Forelimb muscle (tissue), 1 donor: ENCODE measurements around the gene FAM3B. TPM values are rescaled to one million over a fixed set of nuclear protein-coding genes. Genes with fewer than 3 reads are reported as not detected.
"Not testable (repeated sequence)": the region's sequence is repeated elsewhere in the genome, so short reads cannot be mapped to it uniquely, and the experiment has no call there.

Experiments
- DNase-seq: peaks from one replicate; pipeline ENCODE4 v3.0.0-alpha.2; 2013; ENCODE audit warnings: low read depth
- polyA plus RNA-seq: library from polyadenylated mRNA; unstranded; fragments of 120-200 nt; gene quantifications from one replicate; pipeline ENCODE4 v1.2.1, GENCODE V29; 2013; ENCODE audit not compliant: insufficient read length

The FAM3B gene
- 0.18 TPM for polyA plus RNA-seq

- DNase-seq: no peak
Measured at GRCh38 chr21:41316200-41317062, at the start of gene FAM3B. FAM3B (plus strand) TSS chr21:41316801; CDS start chr21:41316880, 79 bp downstream.

GRCh38 chr21:41267346-41267745, 49.3 kb upstream of the FAM3B start:
- no peak for DNase-seq

- DNase-seq: no peak
Measured at GRCh38 chr21:41269535-41269934, 47.1 kb upstream of the FAM3B start.

- no peak for DNase-seq
Measured at GRCh38 chr21:41277196-41277595, 39.4 kb upstream of the FAM3B start.

GRCh38 chr21:41277846-41278245, 38.8 kb upstream of the FAM3B start:
- no peak for DNase-seq

- DNase-seq: no peak
Measured at GRCh38 chr21:41280115-41280919, 36.3 kb upstream of the FAM3B start.

- DNase-seq: no peak
Measured at GRCh38 chr21:41282412-41282811, 34.2 kb upstream of the FAM3B start.

- DNase-seq: peak; percentile 68
Measured at GRCh38 chr21:41283211-41283818, 33.3 kb upstream of the FAM3B start.

- DNase-seq: no peak
Measured at GRCh38 chr21:41289431-41289830, 27.2 kb upstream of the FAM3B start.

GRCh38 chr21:41290106-41290799, 26.3 kb upstream of the FAM3B start:
- DNase-seq: no peak

GRCh38 chr21:41294548-41295231, 21.9 kb upstream of the FAM3B start:
- no peak for DNase-seq

GRCh38 chr21:41295721-41296254, 20.8 kb upstream of the FAM3B start:
- DNase-seq: no peak

GRCh38 chr21:41302976-41303375, 13.6 kb upstream of the FAM3B start:
- no peak for DNase-seq

- DNase-seq: no peak
Measured at GRCh38 chr21:41304068-41304720, 12.4 kb upstream of the FAM3B start.

GRCh38 chr21:41307219-41307618, 9.4 kb upstream of the FAM3B start:
- no peak for DNase-seq

GRCh38 chr21:41313285-41314164, 3.1 kb upstream of the FAM3B start:
- DNase-seq: not testable (repeated sequence)

- no peak for DNase-seq
Measured at GRCh38 chr21:41315726-41316125, 875 bp upstream of the FAM3B start.

GRCh38 chr21:41317063-41317392, 427 bp downstream of the FAM3B start:
- no peak for DNase-seq

- DNase-seq: no peak
Measured at GRCh38 chr21:41317458-41317857, 857 bp downstream of the FAM3B start.
